ENCODE measurements around the gene PCNA. TPM values are rescaled to one million over a fixed set of nuclear protein-coding genes. Genes with fewer than 3 reads are reported as not detected.

Gene PCNA
- total RNA-seq, 4 donors from 2014 or later = 43.0 to 112 (median 59.6) TPM

- no peak overlapping the region for H3K27ac ChIP-seq
- no peak for DNase-seq
- H3K4me3 ChIP-seq = no peak overlapping the region
- no peak for TF ChIP-seq POLR2A (IDR thresholded peaks at IDR 0.05)
- TF ChIP-seq, protein P1, sequence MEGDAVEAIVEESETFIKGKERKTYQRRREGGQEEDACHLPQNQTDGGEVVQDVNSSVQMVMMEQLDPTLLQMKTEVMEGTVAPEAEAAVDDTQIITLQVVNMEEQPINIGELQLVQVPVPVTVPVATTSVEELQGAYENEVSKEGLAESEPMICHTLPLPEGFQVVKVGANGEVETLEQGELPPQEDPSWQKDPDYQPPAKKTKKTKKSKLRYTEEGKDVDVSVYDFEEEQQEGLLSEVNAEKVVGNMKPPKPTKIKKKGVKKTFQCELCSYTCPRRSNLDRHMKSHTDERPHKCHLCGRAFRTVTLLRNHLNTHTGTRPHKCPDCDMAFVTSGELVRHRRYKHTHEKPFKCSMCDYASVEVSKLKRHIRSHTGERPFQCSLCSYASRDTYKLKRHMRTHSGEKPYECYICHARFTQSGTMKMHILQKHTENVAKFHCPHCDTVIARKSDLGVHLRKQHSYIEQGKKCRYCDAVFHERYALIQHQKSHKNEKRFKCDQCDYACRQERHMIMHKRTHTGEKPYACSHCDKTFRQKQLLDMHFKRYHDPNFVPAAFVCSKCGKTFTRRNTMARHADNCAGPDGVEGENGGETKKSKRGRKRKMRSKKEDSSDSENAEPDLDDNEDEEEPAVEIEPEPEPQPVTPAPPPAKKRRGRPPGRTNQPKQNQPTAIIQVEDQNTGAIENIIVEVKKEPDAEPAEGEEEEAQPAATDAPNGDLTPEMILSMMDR (IDR thresholded peaks at IDR 0.05) = no peak
- intact Hi-C loops (cut with DNase I; ENCODE audit: low total_unique reads) = no loop called here
- H3K27me3 ChIP-seq = no peaks in the 10 kb centered on the region
- peaks cover 0 to 10% of the 10 kb centered on the region in 2 donors for H3K4me1 ChIP-seq
- H3K9me3 ChIP-seq = no peaks in the 10 kb centered on the region
- no peaks in the 10 kb centered on the region for H3K36me3 ChIP-seq
These were observed 34.1 kb upstream of the PCNA start for GRCh38 chr20:5153612-5154542.

- Histone ChIP-seq H3K27me3 (no peaks in the 10 kb centered on the region), H3K36me3 (no peaks in the 10 kb centered on the region), H3K4me3 (no peak overlapping the region), H3K9me3 (no peaks in the 10 kb centered on the region), H3K27ac (no peak overlapping the region), H3K4me1 (peaks cover 0 to 10% of the 10 kb centered on the region in 2 donors)
- intact Hi-C loops (cut with DNase I; ENCODE audit: low total_unique reads) = no loop called here
- DNase-seq = no peak
- TF ChIP-seq, protein P1 (IDR thresholded peaks at IDR 0.05) = no peak
- no peak for TF ChIP-seq POLR2A (IDR thresholded peaks at IDR 0.05)
These were observed 33.4 kb upstream of the PCNA start for GRCh38 chr20:5153152-5153467.

DNA sequence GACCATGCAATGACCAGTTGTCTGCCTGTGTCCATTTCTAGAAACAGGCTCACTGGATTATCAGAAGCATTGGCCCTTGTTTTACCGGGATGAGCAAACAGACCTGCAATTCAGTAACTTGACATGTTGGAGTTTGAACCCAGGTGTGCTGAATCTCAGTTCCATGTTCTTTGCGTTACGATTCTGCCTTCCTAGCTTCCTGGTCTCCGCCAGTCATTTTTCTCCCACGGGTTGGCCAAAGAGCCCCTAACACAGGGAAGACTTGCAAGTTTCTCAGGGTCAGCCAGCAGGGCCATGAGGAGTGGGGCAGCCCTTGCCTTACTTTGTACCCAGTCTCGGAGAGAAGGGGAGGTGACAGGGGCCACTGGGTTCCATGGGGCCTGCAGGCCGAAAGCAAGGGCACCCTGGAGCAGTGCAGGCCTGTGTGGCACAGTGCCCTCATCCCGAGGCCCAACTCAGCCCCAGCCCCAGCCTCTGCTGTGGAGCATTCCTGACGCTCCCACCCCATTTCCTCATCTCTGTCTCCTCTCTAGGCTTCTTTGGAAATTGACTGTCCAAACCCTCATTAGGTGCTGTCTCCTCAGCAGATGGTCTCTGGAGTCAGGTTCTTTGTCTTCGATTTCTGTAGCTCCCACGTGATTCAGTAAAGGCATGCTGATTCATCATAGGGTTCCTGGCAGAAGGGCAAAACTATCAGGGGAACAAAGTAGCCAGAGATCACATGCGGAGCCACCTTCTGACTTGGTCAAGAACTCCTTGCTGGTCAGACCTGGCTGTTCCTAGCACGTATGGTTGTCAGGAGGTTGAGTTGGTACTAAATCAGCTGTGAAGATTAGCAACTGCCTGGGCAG, 30.7 kb upstream of the PCNA start:
- Histone ChIP-seq H3K4me1 (peaks cover 0 to 10% of the 10 kb centered on the region in 2 donors), H3K9me3 (no peaks in the 10 kb centered on the region), H3K27ac (no peak overlapping the region), H3K36me3 (no peaks in the 10 kb centered on the region), H3K27me3 (no peaks in the 10 kb centered on the region), H3K4me3 (no peak overlapping the region)
- DNase-seq = no peak
- TF ChIP-seq POLR2A (IDR thresholded peaks at IDR 0.05) = no peak
- TF ChIP-seq, protein P1 (IDR thresholded peaks at IDR 0.05) = no peak
- intact Hi-C loops (cut with DNase I; ENCODE audit: low total_unique reads) = no loop called here

GRCh38 chr20:5149892-5150225, 30.1 kb upstream of the PCNA start:
- no peak for DNase-seq
- no peak overlapping the region for H3K4me3 ChIP-seq
- intact Hi-C loops (cut with DNase I; ENCODE audit: low total_unique reads) = no loop called here
- no peaks in the 10 kb centered on the region for H3K36me3 ChIP-seq
- H3K4me1 ChIP-seq = peaks cover 0 to 10% of the 10 kb centered on the region in 2 donors
- H3K27ac ChIP-seq = no peak overlapping the region
- TF ChIP-seq, protein P1 (IDR thresholded peaks at IDR 0.05) = no peak
- no peak for TF ChIP-seq POLR2A (IDR thresholded peaks at IDR 0.05)
- no peaks in the 10 kb centered on the region for H3K27me3 ChIP-seq
- H3K9me3 ChIP-seq = no peaks in the 10 kb centered on the region

- DNase-seq = no peak
- no peak overlapping the region for H3K4me3 ChIP-seq
- peak overlapping the region in 1 of 2 donors; percentile 6 for H3K27ac ChIP-seq
- H3K36me3 ChIP-seq = no peaks in the 10 kb centered on the region
- intact Hi-C loops (cut with DNase I; ENCODE audit: low total_unique reads) = no loop called here
- TF ChIP-seq POLR2A (IDR thresholded peaks at IDR 0.05) = no peak
- TF ChIP-seq, protein P1 (IDR thresholded peaks at IDR 0.05) = no peak
- H3K27me3 ChIP-seq = no peaks in the 10 kb centered on the region
- peaks cover 0 to 10% of the 10 kb centered on the region in 2 donors for H3K4me1 ChIP-seq
- H3K9me3 ChIP-seq = no peaks in the 10 kb centered on the region
These were observed 28.8 kb upstream of the PCNA start for GRCh38 chr20:5148581-5148980.

All from uterus (tissue), 4 donors.